GM18858 (cell line): ENCODE data around the gene CSRNP3.

Source experiments
- ATAC-seq: cut with Tn5 transposase; IDR thresholded peaks from one replicate; pipeline ENCODE4 v1.9.1; 2021; ENCODE audit not compliant: unreplicated experiment

CSRNP3 gene

DNA sequence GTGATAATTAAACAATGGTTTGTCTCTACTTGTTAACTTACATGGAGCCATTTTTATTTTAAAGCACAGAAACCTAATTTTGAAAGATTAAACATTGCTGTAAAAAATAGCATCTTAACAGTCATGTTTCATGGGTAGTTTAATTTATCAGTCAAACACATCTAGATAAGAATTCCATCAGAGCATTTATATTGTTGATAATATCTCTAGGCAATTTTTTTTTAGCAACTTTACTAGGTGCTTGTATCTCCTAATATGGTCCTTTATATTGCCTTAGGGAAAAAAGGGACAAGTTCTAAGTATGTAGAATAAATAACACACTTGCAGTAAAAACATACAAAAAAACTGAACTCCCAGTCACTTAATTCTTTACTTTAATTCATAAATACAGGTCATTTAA lies 863 bp downstream of the CSRNP3 start:
- ATAC-seq = no peak

DNA sequence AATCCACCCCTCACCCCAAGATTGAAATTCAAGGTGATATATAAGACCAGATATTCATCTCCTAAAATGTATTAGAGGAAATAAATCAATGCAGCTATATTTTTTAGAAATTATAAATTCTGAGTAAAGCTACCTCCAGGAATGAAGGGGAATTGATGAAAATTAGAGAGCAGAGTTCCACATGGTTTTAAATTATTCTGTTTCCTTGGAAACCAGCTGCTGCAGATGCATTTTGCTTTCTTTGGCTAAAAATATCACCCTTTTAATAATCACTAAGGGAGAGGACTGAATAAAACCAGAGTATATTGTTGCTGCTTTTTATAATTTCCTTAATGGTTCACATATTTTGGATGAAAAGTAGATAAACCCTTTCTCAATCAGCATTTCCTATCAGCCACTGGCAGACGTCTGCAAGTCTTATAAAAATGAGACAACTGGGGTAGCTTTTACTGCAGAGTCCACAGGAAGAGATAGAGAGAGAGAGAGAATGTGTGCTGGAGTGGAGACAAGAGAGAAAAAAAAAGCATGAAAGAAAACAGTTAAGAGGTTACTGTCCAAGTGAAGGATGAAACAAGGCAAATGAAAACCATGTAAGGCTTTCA lies 2.0 kb downstream of the CSRNP3 start:
- no peak for ATAC-seq

DNA sequence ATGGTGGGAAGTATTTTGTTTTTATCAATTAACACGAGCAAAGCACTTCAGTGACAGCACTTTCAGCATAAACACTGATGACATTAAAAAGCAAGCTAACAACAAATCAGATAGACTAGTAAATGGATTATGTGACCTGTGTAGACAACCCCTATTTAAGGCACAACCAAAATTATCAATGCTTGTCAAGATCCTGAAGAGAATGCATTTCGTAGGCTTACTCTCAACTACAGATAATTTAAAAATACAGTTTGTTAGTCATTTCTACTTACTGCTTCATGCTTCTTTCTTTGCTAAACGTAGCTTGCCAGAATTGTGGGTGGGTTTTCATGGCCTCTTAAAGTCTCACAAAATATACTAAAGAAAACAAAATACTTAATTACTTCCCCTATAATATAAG lies 3.4 kb downstream of the CSRNP3 start:
- ATAC-seq = no peak

GRCh38 chr2:165474619-165475276 lies 5.2 kb downstream of the CSRNP3 start:
- ATAC-seq = no peak

GRCh38 chr2:165475277-165476004 lies 5.9 kb downstream of the CSRNP3 start:
- no peak for ATAC-seq

- ATAC-seq = no peak
Measured at GRCh38 chr2:165479856-165480255, 10.4 kb downstream of the CSRNP3 start.

DNA sequence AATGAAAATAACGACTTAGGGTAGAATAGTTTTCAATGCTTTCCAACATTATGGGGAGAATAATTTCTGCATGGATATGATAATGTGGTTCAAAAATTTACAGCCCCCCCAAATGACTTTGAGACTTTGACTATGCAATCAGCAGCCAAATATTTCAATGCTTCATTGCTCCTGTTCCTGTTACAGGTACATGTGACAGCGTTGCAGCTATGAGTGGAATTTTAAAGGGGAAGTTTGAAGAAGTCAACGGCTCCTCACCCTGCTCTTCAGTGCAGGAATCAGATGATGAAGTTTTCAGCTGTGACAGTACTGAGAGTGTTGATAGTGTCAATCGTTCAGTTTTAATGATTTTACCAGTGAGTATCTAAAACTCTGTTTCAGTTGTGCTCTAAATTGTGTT lies 25.1 kb downstream of the CSRNP3 start:
- no peak for ATAC-seq

GRCh38 chr2:165497659-165498317 lies 28.3 kb downstream of the CSRNP3 start:
- no peak for ATAC-seq

GRCh38 chr2:165499131-165499530 lies 29.6 kb downstream of the CSRNP3 start:
- ATAC-seq = no peak

DNA sequence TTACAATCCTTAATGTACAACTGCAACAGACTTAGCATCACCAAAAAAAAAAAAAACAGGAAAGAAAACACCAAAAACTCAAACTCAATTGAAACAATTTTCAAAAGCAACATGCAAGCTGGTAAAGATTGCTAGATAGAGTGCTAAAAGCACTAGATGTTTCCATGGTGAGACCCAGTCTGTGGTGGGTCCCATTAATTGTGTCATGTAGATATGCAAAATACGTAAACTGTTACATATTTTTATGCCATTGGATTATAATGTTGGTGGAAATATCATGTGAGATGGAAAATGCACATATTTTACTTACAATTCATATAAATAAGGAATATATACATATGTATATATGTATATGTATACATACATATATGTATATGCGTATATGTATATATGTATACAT lies 30.5 kb downstream of the CSRNP3 start:
- no peak for ATAC-seq

- ATAC-seq = no peak
Measured at GRCh38 chr2:165500816-165501215, 31.3 kb downstream of the CSRNP3 start.

- ATAC-seq = no peak
Measured at GRCh38 chr2:165505514-165505913, 36.0 kb downstream of the CSRNP3 start.

GRCh38 chr2:165508927-165509326 lies 39.4 kb downstream of the CSRNP3 start:
- ATAC-seq = no peak

DNA sequence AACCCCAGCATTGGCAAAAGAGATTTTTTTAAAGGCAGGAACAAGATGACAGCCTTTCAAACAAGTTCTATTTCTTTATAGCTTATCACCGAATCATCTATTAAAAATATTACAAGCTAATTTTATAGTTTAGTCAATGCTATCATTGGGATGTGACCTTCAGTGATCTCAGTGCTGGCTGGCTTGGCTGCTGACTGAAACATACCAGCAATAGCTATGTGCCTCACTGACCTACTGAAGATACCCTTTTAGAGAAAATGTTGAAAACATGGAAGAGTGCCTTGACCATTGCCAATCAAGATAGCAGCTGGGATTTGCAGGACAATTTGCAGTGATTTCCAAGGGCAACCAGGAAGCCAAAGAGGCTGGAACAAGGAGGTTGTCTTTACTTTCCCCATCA lies 44.0 kb downstream of the CSRNP3 start:
- ATAC-seq = no peak

DNA sequence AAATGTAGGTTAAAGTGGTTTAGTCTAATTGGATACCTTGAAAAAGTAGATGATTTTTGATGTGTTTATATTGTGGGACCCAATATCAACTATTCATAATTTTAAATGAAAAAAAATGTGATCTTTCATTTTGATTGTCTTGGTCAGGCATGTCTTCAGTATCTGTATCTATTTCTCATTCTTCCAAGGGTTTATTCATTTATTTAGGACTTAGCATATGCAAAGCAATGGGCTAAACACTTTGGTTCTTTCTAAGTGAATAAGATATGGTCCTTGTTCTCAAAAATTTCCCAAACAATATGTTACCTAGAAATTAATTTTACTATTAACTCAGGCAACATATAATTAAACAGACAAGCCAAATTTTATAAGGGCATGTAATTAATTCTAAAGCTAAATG lies 49.1 kb downstream of the CSRNP3 start:
- ATAC-seq = no peak

DNA sequence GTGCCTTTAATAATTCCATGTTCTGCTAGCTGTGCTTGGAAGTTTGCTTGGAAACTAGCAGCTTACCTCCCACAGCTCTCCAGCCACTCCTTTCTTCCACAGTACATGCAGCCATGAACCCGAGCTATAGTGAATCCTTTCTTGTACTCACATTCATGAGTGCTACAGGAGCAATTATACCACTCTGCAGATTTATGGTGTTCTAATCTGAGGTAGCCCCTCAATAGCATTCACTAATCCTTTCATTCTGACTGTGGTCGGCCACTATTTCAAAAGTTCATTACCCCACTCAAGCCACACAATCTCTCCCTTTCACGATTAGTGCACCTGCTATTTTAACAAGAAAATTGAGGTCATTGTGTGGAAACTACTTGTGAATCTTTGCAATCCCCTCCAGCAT lies 53.2 kb downstream of the CSRNP3 start:
- ATAC-seq = no peak

DNA sequence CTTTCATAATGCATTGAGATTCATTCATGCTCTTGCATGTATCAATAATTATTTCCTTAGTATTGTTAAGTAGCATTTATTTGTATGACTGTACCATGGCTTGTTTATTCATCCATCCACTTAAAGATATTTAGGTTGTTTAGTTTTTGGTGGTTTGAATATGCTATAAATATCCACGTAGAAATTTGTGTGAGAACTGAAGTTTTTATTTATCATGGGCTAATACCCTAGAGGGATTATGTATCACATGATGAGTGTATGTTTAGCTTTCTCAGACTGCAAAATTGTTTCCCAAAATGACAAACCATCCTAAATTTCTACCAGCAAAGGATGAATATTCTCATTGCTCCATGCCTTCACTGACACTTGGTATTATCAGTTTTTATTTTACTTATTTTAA lies 55.2 kb downstream of the CSRNP3 start:
- ATAC-seq = no peak

- no peak for ATAC-seq
Measured at GRCh38 chr2:165528691-165529090, 59.2 kb downstream of the CSRNP3 start.

DNA sequence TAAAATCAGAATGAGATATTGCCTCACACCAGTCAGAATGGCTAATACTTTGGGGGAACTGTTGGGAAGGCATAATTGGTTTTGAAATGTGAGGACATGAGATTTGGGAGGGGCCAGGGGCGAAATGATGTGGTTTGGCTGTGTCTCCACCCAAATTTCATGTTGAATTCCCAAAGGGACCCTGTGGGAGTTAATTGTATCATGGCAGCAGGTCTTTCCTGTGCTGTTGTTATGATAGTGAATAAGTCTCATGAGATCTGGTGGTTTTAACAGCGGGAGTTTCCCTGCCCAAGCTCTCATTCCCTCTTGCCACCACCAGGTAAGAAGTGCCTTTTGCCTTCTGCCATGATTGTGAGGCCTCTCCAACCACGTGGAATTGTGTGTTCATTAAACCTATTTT lies 59.6 kb downstream of the CSRNP3 start:
- ATAC-seq = no peak

DNA sequence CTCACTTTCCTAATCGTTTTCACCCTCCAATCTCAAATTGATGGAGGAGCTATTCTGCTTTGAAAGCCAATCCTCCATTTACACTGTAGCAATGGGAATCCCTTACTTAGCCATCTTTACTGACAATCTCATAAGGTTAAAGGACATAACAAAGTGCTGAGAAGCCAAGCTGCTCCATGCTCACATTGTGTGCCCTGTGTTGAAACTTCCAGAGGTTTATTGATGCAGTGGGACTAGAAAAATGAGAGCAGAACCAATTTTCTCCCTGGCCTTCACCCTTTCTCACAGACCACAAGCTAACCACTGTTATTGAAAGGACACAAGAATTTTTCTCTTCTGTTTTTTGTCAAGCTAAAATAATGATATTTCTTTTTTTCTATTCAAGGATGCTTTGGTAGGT lies 63.8 kb downstream of the CSRNP3 start:
- no peak for ATAC-seq

DNA sequence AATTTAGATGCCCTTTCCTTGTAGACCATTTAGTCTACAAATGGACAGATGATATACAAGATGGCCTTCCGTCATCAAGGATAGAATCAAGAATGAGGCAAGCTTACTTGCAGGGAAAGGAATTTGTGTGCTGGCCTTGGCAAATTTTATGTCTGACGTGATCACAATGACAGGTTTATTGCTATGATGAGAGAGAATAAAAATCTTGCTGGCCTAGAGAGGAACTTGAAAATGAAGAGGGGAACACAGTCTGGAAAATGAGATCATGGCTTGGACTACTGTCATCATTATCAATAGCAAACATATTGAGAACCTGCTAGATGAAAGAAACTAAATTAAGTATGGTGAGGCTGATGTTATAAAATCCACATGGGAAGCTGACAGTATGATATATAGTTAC lies 66.0 kb downstream of the CSRNP3 start:
- no peak for ATAC-seq
